GM20000 (cell line): ENCODE measurements around the gene FCRL3.

Experiments used
- DNase-seq: peaks from one replicate; pipeline ENCODE4 v3.0.0; 2012; ENCODE audit warnings: low spot score
- CTCF ChIP-seq: IDR thresholded peaks from 2 replicates; pipeline ENCODE4 v1.5.1; 2012; ENCODE audit warnings: mild to moderate bottlenecking, control low read depth; ENCODE audit errors: extremely low read depth, missing control alignments

Gene FCRL3

GRCh38 chr1:157652859-157653493 is 47.6 kb downstream of the FCRL3 start:
- no peak for TF ChIP-seq CTCF
- peak; percentile 67 for DNase-seq

GRCh38 chr1:157648317-157648716 is 52.3 kb downstream of the FCRL3 start:
- no peak for TF ChIP-seq CTCF
- no peak for DNase-seq

- TF ChIP-seq CTCF: no peak
- DNase-seq: no peak
These were observed 54.4 kb downstream of the FCRL3 start for GRCh38 chr1:157646144-157646543.

- no peak for TF ChIP-seq CTCF
- no peak for DNase-seq
These were observed 59.4 kb downstream of the FCRL3 start for GRCh38 chr1:157641177-157641576.

GRCh38 chr1:157639800-157640199 is 60.8 kb downstream of the FCRL3 start:
- DNase-seq: no peak
- no peak for TF ChIP-seq CTCF

- no peak for TF ChIP-seq CTCF
- DNase-seq: no peak
These were observed 71.8 kb downstream of the FCRL3 start for GRCh38 chr1:157628773-157629172.
